Activated CD4-positive, alpha-beta memory T cell treated with anti-CD3 and anti-CD28 coated beads for 36 hours (primary cell): ENCODE data around the gene MCF2L. TPM values are rescaled to one million over a fixed set of nuclear protein-coding genes. Genes with fewer than 3 reads are reported as not detected.

Source experiments
- CTCF ChIA-PET: fragments of 350-600 bp; sonication (Branson Sonifier 250); formaldehyde crosslinking; loops from one replicate; lab custom pipeline; 2021; ENCODE audit warnings: antibody characterized with exemption, inconsistent platforms; lab: Charles Lee
- POLR2A ChIA-PET: fragments of 350-600 bp; sonication (Branson Sonifier 250); formaldehyde crosslinking; loops from one replicate; lab custom pipeline; 2021; ENCODE audit warnings: antibody characterized with exemption; lab: Charles Lee
- DNase-seq: peaks from one replicate; pipeline ENCODE4 v3.0.0-alpha.2; 2020
- H3K27ac Mint-ChIP-seq: one replicate; pipeline ENCODE4 v1.8.0; 2021; ENCODE audit warnings: mixed read lengths
- H3K27me3 Mint-ChIP-seq: one replicate; pipeline ENCODE4 v1.8.0; 2021; ENCODE audit warnings: mixed read lengths
- H3K36me3 Mint-ChIP-seq: one replicate; pipeline ENCODE4 v1.8.0; 2021; ENCODE audit warnings: mixed read lengths
- H3K4me1 Mint-ChIP-seq: one replicate; pipeline ENCODE4 v1.8.0; 2021; ENCODE audit warnings: low read depth, mixed read lengths
- H3K4me3 Mint-ChIP-seq: one replicate; pipeline ENCODE4 v1.8.0; 2021; ENCODE audit warnings: mild to moderate bottlenecking, mixed read lengths
- H3K9me3 Mint-ChIP-seq: one replicate; pipeline ENCODE4 v1.8.0; 2021; ENCODE audit warnings: mixed read lengths
- intact Hi-C: fragments of 100-400 bp; cut with micrococcal nuclease; formaldehyde crosslinking; loops from one replicate; pipeline ENCODE4 v1.15.1; 2023
- total RNA-seq, 2 experiments: library from RNA; stranded (reverse); gene quantifications; one replicate each; pipeline ENCODE4 v1.2.3, GENCODE V29; 2021

MCF2L gene
- total RNA-seq, 2 experiments from 2014 or later, result 7.1 to 8.0 TPM

DNA sequence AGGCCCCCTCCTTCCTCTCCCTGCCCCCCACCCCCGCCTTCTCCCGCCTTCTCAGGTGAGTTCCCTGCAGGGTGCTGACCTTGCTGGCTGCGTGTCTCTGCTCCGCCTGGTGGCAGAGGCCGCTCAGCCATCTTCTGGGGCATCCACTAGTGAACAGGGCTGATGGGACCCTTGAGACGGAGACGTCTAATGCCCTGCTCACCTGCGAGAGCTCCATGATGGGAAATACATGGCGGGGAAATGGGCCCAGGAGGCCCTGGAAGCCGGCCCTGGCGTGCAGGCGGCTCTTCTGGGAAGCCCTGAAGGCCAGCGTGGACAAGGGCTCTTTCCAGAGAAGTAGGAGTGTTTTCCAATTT is 121.4 kb downstream of the MCF2L start:
- ChIA-PET CTCF (no interaction called here), POLR2A (no interaction called here)
- Mint-ChIP-seq H3K4me3 (no peak overlapping the region), H3K9me3 (no peaks in the 10 kb centered on the region), H3K36me3 (no peaks in the 10 kb centered on the region), H3K27ac (no peak overlapping the region), H3K4me1 (no peaks in the 10 kb centered on the region), H3K27me3 (no peaks in the 10 kb centered on the region)
- intact Hi-C loops, result no loop called here
- DNase-seq, result no peak

DNA sequence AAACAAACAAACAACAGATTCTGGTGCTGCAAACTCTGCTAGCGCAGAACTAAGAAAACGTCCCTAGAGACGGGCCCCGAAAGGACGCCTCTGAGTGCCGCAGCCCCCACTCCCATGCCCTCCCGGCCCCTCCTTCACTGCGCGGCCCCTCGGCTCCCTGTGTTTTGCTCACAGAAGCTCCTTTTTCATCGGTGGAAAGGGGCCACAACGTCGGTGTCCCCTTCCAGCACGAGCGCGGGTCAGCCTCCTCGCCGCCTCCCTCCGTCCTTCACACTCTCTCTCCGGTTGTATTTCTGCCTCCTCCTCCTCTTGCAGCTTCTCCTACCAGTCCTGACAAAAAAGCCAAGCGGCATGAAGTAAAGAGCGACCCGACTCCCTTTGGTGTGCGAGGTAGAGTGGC is 121.8 kb downstream of the MCF2L start:
- no peak for DNase-seq
- H3K27ac Mint-ChIP-seq, result no peak overlapping the region
- POLR2A ChIA-PET, result no interaction called here
- H3K4me1 Mint-ChIP-seq, result no peaks in the 10 kb centered on the region
- no peaks in the 10 kb centered on the region for H3K36me3 Mint-ChIP-seq
- no peaks in the 10 kb centered on the region for H3K9me3 Mint-ChIP-seq
- H3K4me3 Mint-ChIP-seq, result no peak overlapping the region
- H3K27me3 Mint-ChIP-seq, result no peaks in the 10 kb centered on the region
- CTCF ChIA-PET, result no interaction called here
- intact Hi-C loops, result no loop called here

DNA sequence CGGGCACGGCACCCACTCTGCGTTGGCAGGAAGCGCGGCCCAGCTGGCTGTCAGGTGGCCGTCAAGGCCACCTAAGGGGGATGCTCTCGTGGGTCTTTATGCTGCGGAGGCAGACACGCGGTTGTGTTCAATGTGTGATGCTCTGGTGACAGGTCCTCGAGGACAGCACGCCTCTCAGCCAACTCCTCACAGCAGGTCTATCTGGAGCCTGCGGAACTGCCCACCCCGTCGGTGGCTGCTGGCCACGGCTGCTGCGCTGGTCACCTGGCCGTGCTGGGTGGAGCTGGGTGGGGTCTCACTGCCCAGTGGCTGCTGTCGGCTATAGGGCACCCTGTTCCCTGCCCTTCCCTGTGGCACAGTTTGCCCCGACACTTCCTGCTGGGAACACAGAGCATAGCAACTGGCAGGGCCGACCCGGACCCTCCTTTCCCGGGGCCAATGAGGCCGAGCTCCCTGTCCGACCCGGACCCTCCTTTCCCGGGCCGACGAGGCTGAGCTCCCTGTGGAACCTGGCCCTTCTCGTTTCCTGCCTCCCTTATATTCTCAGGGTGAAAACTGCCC is 122.3 kb downstream of the MCF2L start:
- no peak for DNase-seq
- CTCF ChIA-PET, result no interaction called here
- intact Hi-C loops, result no loop called here
- H3K9me3 Mint-ChIP-seq, result no peaks in the 10 kb centered on the region
- POLR2A ChIA-PET, result no interaction called here
- H3K27ac Mint-ChIP-seq, result no peak overlapping the region
- H3K4me1 Mint-ChIP-seq, result no peaks in the 10 kb centered on the region
- H3K4me3 Mint-ChIP-seq, result no peak overlapping the region
- no peaks in the 10 kb centered on the region for H3K36me3 Mint-ChIP-seq
- no peaks in the 10 kb centered on the region for H3K27me3 Mint-ChIP-seq

DNA sequence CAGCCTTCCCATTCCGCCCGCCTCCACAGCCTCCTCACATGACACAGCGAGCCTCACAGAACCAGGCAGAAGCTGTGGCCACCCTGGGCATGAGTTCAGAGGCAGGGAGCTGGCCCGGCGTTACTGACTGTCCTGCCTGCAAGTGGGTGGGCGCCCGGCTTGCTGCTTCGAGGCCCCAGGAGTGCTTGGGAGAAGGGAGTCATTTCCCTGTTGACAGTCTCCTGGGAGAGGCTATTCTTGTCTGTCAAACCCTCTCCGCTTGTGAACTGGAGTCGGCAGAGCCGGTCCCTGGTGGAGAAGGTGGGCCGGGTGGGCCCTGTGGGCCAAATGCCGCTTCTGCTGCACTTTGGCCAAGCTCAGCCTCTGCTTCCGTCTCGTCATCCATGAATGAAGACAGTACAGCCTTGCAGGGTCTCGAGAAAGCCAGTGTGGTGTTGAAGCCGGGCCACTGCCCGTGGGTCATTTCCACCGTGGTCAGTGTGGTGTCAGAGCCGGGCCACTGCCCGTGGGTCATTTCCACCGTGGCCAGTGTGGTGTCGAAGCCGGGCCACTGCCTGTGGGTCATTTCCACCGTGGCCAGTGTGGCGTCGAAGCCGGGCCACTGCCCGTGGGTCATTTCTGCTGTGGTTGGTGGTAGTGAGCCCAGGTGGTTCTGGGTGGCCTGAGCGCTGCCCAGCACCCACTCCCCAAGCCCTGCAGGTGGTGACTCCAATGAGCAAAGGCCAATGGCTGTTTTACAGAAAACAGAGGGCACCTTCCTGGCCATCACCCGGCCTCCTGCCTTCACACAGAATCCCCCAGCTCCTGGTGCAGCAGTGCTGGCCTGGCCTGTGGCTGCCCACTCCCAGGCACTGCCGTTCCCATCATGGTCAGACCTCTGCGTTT is 123.1 kb downstream of the MCF2L start:
- Mint-ChIP-seq H3K4me3 (no peak overlapping the region), H3K27ac (no peak overlapping the region), H3K36me3 (no peaks in the 10 kb centered on the region), H3K9me3 (no peaks in the 10 kb centered on the region), H3K27me3 (no peaks in the 10 kb centered on the region), H3K4me1 (no peaks in the 10 kb centered on the region)
- intact Hi-C loops, result no loop called here
- no peak for DNase-seq
- POLR2A ChIA-PET, result no interaction called here
- CTCF ChIA-PET, result no interaction called here

DNA sequence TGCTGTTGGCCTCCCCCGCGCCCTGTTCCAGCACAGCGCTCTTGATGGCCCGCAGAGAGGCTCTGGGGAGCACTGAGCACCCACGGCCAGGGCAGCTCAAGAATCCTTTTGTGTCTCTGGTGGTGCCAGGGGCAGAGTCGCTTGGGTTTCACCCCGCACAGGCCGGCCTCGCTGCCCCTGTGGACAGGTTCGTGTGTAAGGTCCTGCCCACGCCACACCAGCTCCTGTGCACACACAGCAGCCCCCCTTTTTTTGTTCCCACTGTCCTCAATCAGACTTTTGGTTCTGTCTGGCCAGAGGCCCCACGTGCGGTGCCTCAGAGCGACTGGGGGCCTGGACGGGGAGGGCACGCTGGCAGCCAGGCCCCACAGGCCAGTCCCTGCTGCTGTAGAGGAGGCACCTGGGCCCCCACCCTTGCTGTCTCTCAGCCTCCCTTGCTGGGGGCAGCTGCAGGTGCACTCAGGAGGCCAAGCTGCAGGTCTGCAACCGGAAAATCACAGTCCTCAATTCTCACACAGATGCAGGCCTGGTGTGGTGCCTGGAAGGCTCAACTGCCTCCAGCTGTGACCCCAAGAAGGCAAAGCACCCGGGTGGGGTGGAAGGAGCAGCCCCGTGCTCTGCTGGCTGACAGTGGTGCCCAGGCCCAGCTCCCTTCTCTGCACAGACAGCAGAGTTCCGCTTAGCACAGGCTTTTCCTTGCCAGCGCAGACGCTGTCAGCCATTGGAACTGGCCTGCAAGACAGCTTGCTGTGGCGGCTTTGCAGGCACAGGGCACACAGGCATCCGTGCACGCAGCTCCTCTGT is 124.0 kb downstream of the MCF2L start:
- Mint-ChIP-seq H3K9me3 (no peaks in the 10 kb centered on the region), H3K4me3 (no peak overlapping the region), H3K27ac (no peak overlapping the region), H3K27me3 (no peaks in the 10 kb centered on the region), H3K4me1 (no peaks in the 10 kb centered on the region), H3K36me3 (no peaks in the 10 kb centered on the region)
- CTCF ChIA-PET, result no interaction called here
- POLR2A ChIA-PET, result no interaction called here
- no peak for DNase-seq
- intact Hi-C loops, result no loop called here

DNA sequence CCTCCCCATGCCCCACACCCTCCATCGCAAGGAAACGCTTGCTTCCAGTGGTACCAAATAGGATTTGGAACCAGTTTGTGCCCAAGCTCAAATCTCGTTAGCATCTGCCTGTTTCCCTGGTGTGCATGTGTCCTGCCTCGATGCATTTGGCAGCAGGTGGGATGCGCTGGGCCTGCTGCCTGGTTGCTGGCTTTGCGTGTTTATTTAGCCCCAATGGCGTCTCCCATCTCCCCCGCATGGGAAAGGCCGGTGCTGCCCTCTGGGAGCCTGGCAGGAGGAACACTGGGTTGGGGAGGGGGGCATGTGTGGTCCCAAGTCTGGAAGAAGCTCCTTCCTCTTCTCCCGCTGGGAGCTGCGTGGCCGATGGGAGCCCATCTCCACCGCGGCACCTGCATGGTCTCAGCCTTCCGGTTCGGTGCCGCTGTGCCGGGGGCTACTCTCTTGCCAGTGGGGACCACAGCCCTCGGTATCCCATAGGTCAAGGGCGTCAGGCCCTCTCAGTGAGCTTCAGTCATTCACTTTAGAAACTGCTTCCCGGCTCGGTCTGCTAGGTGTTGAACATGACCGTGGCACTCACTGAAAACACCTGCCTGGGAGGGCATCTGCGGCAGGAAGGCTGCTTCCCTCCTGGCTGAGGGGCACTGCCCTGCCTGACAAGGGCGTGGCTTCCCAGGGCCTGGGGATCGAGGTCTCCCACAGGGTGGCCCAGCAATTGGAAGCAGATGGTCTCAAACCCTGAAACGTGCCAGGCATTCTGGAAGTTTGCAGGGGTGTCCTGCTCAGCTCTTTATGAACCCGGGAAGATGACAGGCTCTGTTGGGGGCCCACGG is 124.8 kb downstream of the MCF2L start:
- POLR2A ChIA-PET, result no interaction called here
- CTCF ChIA-PET, result no interaction called here
- Mint-ChIP-seq H3K4me1 (no peaks in the 10 kb centered on the region), H3K4me3 (no peak overlapping the region), H3K36me3 (no peaks in the 10 kb centered on the region), H3K9me3 (no peaks in the 10 kb centered on the region), H3K27me3 (no peaks in the 10 kb centered on the region), H3K27ac (no peak overlapping the region)
- DNase-seq, result no peak
- intact Hi-C loops, result no loop called here

DNA sequence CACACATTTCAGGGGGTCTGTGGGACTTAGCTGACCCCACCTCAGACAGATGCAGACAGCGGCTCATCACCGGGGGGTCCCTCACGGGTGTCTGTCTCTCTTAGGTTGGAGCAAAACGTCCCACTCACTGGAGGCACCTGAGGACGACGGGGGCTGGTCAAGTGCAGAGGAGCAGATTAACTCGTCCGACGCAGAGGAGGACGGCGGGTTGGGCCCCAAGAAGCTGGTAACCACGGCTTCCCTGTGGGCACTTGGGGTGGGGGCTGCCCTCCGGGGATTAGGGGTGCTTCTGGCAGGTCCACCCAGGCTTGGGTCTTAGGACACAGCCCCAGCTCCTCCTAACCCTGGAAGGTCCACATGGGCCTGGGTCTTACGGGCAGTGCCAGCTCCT is 125.4 kb downstream of the MCF2L start:
- Mint-ChIP-seq H3K4me1 (no peaks in the 10 kb centered on the region), H3K27ac (no peak overlapping the region), H3K9me3 (no peaks in the 10 kb centered on the region), H3K36me3 (no peaks in the 10 kb centered on the region), H3K27me3 (no peaks in the 10 kb centered on the region), H3K4me3 (no peak overlapping the region)
- DNase-seq, result no peak
- ChIA-PET POLR2A (no interaction called here), CTCF (no interaction called here)
- intact Hi-C loops, result no loop called here

DNA sequence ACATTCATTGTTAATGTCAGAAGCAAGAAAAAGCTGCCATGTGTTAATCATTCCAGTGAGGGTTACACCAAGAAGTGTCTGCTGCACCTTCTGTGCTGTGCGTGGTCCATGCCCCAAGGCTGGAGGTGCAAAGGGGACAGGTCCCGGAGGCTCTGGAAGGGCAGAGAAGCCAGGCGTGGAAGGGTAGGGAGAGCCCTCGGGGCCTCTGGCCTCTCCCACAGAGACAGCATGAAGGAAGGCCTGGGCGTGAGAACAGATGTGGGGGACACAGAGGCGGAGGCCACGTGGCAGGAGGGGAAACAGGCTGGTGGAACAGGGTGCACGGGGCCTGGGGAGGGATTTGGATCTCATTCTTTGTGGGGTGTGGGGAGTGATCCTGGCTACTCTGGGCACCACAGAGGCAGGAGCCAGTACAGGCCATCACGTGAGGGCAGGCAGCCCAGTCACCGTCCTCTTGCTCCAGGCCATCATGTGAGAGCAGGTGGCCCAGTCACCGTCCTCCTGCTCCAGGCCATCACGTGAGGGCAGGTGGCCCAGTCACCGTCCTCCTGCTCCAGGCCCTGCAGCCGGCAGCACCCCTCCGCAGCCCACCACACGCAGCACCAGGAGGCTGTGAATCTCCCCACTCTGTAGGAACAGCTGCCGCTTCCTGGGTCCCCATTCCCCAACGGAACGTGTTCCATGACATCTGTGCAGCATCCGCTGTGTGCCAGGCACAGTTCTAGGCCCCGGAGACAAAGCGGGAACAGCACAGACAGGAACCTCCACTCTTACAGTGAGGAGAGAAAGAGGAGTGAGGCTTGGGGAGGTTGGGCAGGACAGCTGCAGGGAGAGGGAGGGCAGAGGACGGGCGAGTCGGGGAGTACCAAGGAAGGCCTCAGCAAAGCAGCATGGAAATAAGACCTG is 126.4 kb downstream of the MCF2L start:
- H3K9me3 Mint-ChIP-seq, result no peaks in the 10 kb centered on the region
- no peak for DNase-seq
- intact Hi-C loops, result no loop called here
- H3K27ac Mint-ChIP-seq, result no peak overlapping the region
- no peak overlapping the region for H3K4me3 Mint-ChIP-seq
- CTCF ChIA-PET, result no interaction called here
- POLR2A ChIA-PET, result no interaction called here
- H3K36me3 Mint-ChIP-seq, result no peaks in the 10 kb centered on the region
- no peaks in the 10 kb centered on the region for H3K27me3 Mint-ChIP-seq
- H3K4me1 Mint-ChIP-seq, result no peaks in the 10 kb centered on the region

DNA sequence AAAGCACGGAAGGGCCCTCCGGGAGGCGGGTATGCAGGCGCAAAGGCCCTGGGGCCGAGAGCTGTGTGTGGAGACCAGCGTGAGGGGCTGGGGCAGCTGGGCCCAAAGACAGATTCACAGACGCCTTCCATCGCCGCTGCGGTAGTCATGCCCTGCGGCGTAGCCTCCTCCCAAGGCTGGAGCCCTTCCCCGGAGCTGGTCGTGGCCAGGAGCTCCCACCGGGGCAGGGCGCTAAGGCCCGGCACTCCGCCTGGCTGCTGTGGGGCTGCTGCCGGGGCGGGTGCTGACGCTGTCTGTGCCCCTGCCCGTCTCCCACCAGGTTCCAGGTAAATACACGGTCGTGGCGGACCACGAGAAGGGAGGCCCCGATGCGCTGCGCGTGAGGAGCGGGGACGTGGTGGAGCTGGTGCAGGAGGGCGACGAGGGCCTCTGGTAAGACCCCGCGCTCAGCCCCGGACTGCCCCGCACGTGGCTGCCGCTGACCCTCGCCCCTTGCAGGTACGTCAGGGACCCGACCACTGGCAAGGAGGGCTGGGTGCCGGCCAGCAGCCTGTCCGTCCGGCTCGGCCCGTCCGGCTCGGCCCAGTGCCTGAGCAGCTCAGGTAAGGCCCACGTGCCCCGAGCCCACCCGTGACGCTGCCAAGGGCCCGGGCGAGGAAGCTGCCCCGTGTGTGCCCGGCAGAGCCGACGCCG is 127.2 kb downstream of the MCF2L start:
- CTCF ChIA-PET, result no interaction called here

DNA sequence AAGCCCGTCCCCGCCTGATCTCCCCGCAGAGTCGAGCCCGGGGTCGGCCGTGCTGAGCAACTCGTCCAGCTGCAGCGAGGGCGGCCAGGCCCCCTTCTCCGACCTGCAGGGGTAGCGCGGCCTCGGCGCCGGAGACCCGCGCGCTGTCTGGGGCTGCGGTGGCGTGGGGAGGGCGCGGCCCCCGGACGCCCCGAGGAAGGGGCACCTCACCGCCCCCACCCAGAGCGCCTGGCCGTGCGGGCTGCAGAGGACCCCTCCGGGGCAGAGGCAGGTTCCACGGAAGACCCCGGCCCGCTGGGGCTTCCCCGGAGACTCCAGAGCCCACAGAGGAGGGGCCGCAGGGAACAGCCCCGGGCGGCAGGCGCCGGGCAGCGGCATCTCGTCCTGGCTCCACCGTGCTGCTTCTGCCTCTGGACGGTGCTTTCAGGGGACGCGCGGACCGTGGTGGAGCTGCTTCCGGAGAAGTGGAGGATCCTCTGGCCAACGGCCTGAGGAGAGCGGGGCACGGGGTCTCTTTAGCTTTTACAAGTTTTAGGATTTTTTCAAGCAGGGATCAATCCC is 127.8 kb downstream of the MCF2L start:
- intact Hi-C loops, result no loop called here
- no peaks in the 10 kb centered on the region for H3K9me3 Mint-ChIP-seq
- H3K4me3 Mint-ChIP-seq, result no peak overlapping the region
- no peaks in the 10 kb centered on the region for H3K36me3 Mint-ChIP-seq
- DNase-seq, result no peak
- ChIA-PET POLR2A (no interaction called here), CTCF (no interaction called here)
- no peaks in the 10 kb centered on the region for H3K27me3 Mint-ChIP-seq
- H3K4me1 Mint-ChIP-seq, result no peaks in the 10 kb centered on the region
- H3K27ac Mint-ChIP-seq, result no peak overlapping the region

More for the DNA sequence above, 127.2 kb downstream of the MCF2L start:
- H3K27ac Mint-ChIP-seq, result no peak overlapping the region
- intact Hi-C loops, result no loop called here
- no peaks in the 10 kb centered on the region for H3K9me3 Mint-ChIP-seq
- H3K4me1 Mint-ChIP-seq, result no peaks in the 10 kb centered on the region
- H3K36me3 Mint-ChIP-seq, result no peaks in the 10 kb centered on the region
- no peaks in the 10 kb centered on the region for H3K27me3 Mint-ChIP-seq
- POLR2A ChIA-PET, result no interaction called here
- DNase-seq, result no peak
- H3K4me3 Mint-ChIP-seq, result no peak overlapping the region

DNA sequence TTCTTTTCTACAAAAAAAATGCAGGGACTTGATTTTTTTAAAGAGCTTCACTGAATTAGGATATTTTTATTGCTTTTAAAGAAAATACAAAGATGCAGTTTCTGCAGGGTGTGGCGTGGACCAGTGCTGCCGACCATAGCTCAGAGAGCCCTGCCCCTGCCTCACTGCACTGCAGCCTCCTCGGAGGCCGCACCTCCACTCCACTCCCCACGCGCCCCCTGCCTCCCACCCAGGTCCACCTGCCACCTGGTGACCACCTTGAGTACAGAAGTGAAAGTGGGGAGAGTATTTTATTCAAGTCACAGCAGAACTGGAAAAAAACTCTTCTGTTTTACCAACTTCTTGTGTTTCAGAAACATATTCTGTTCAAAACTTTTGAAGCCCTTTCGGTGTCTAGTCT is 128.6 kb downstream of the MCF2L start:
- no peaks in the 10 kb centered on the region for H3K36me3 Mint-ChIP-seq
- intact Hi-C loops, result no loop called here
- H3K27me3 Mint-ChIP-seq, result no peaks in the 10 kb centered on the region
- H3K9me3 Mint-ChIP-seq, result no peaks in the 10 kb centered on the region
- H3K27ac Mint-ChIP-seq, result no peak overlapping the region
- ChIA-PET CTCF (no interaction called here), POLR2A (no interaction called here)
- no peaks in the 10 kb centered on the region for H3K4me1 Mint-ChIP-seq
- H3K4me3 Mint-ChIP-seq, result no peak overlapping the region
- DNase-seq, result no peak
